Thoracic aorta (tissue), 2 donors: Measurements from ENCODE around the gene KIAA1217. TPM values are rescaled to one million over a fixed set of nuclear protein-coding genes. Genes with fewer than 3 reads are reported as not detected.

Experiments
- ATAC-seq: fragments of 150-250 bp; one replicate; pipeline ENCODE4 v1.8.0; 2017; ENCODE audit warnings: low read depth; ENCODE audit not compliant: insufficient number of reproducible peaks, low FRiP score
- DNase-seq: peaks from one replicate; pipeline ENCODE4 v3.0.0-alpha.2; 2020; ENCODE audit warnings: low spot score
- H3K27ac ChIP-seq, 2 donors: fragments of 200-600 bp; sonication (generic); 1 replicate in 1 of 2; 2 replicates in 1 of 2; pipeline ENCODE4 v1.5.1; 2016; ENCODE audit warnings: mild to moderate bottlenecking in 2 of 2, moderate library complexity in 2 of 2
- H3K27me3 ChIP-seq: fragments of 200-600 bp; sonication (generic); replicated peaks from 2 replicates; pipeline ENCODE4 v1.6.0; 2016; ENCODE audit warnings: mild to moderate bottlenecking; ENCODE audit not compliant: insufficient read depth
- H3K36me3 ChIP-seq: fragments of 200-600 bp; sonication (generic); one replicate; pipeline ENCODE4 v1.5.1; 2016
- H3K4me1 ChIP-seq, 2 donors: fragments of 200-600 bp; sonication (generic); 1 replicate in 1 of 2; 2 replicates in 1 of 2; pipeline versions ENCODE4 v1.5.1 to v1.6.0; 2016; ENCODE audit warnings: low read depth in 2 of 2, mild to moderate bottlenecking in 1 of 2; ENCODE audit not compliant: control insufficient read depth in 1 of 2
- H3K4me3 ChIP-seq: fragments of 200-600 bp; sonication (generic); 2 replicates; pipeline ENCODE4 v1.5.1; 2016; ENCODE audit warnings: mild to moderate bottlenecking
- H3K9me3 ChIP-seq: fragments of 200-600 bp; sonication (generic); 2 replicates; pipeline ENCODE4 v1.5.1; 2016
- total RNA-seq, 2 donors: library from RNA; depleted of rRNA; stranded (reverse); fragments of >200 nt; gene quantifications; one replicate each; pipeline versions ENCODE4 v1.1.0 to v1.2.3, GENCODE V29; 2016
- TF ChIP-seq, protein P1 (sequence below): fragments of 200-600 bp; sonication (generic); IDR thresholded peaks from one replicate; pipeline ENCODE4 v1.5.1; 2019; ENCODE audit warnings: antibody characterized with exemption

KIAA1217 gene
- total RNA-seq, 2 donors from 2014 or later: 15.2 to 15.6 TPM

DNA sequence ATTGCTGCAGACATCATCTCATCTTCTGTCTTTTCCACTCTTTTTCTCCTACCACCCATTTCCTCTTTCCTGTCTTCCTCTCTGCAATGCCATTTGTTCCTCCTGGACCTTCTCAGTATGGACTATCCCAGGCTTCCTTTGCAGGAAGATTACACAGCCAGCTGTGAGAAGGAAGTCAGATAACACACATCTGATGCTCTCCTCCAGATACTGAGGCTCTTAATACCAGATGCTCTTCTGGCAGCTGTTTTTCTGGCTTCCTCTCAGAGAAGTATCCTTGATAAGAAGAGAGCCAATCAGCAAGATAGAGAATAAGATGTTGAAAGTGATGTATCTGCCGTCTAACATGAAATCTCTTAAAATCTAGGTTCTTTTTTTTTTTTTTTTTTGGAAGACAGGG is 14.4 kb downstream of the KIAA1217 start:
- no peaks in the 10 kb centered on the region for H3K4me1 ChIP-seq
- no peaks in the 10 kb centered on the region for H3K9me3 ChIP-seq
- H3K36me3 ChIP-seq: no peaks in the 10 kb centered on the region
- ATAC-seq: no peak
- no peaks in the 10 kb centered on the region for H3K27me3 ChIP-seq
- no peak overlapping the region for H3K27ac ChIP-seq
- H3K4me3 ChIP-seq: no peak overlapping the region
- TF ChIP-seq, protein P1, sequence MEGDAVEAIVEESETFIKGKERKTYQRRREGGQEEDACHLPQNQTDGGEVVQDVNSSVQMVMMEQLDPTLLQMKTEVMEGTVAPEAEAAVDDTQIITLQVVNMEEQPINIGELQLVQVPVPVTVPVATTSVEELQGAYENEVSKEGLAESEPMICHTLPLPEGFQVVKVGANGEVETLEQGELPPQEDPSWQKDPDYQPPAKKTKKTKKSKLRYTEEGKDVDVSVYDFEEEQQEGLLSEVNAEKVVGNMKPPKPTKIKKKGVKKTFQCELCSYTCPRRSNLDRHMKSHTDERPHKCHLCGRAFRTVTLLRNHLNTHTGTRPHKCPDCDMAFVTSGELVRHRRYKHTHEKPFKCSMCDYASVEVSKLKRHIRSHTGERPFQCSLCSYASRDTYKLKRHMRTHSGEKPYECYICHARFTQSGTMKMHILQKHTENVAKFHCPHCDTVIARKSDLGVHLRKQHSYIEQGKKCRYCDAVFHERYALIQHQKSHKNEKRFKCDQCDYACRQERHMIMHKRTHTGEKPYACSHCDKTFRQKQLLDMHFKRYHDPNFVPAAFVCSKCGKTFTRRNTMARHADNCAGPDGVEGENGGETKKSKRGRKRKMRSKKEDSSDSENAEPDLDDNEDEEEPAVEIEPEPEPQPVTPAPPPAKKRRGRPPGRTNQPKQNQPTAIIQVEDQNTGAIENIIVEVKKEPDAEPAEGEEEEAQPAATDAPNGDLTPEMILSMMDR: no peak
- DNase-seq: no peak

DNA sequence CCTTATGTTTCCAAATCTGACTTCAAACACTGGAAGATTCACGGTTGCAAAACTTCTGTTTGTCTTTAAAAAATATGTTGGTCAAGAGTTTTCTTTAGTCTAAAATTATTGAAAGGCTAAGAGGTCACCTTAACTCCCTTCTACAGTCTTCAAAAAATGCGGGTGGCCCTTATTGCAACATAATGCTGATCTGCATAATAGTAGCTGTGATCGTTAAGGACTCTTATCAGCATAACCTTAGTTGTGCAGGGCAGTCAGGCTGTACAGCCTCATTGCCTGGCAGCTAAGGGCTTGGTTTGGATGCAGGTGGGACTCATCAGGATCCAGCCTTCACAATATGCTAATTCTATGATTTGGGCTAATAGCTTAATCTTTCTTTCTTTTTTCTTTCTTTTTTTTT is 15.0 kb downstream of the KIAA1217 start:
- TF ChIP-seq, protein P1: no peak
- DNase-seq: no peak
- Histone ChIP-seq H3K27ac (no peak overlapping the region), H3K9me3 (no peaks in the 10 kb centered on the region), H3K4me1 (no peaks in the 10 kb centered on the region), H3K4me3 (no peak overlapping the region), H3K27me3 (no peaks in the 10 kb centered on the region), H3K36me3 (no peaks in the 10 kb centered on the region)
- no peak for ATAC-seq

DNA sequence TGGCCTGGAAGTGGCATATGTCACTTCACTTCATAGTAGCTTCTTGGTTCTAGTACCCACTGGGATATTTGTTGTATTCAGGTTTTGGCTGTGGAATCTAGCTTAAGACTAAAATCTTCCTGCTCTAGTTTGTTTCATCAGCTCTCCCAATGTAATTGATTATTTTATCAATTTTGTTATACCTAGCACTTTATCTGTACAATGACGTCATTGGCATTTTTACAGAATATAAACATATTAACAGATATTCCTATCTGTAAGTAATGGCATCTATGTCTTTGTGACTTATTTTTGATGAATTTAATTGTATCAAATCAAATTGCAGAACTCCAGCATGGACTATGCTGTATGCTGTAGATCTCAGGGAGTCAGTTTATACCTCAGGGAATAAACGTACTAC is 19.7 kb downstream of the KIAA1217 start:
- TF ChIP-seq, protein P1: no peak

DNA sequence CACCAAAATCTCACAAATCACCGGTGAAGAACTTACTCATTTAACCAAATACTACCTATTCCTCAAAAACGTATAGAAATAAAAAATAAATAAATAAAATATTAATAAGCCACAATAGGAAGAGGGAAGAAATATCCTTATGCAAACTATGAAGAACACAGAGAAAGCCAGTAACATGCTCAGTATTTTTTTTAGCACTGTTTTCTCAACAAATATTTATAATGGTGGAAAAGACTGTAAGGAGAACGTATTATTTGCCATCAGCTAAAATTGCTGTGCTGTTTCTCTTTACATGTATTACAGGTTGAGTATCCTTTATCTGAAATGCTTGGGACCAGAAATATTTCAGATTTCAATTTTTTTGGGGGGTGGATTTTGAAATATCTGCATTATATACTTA is 21.0 kb downstream of the KIAA1217 start:
- H3K27me3 ChIP-seq: no peaks in the 10 kb centered on the region
- DNase-seq: no peak
- no peak for ATAC-seq
- no peak overlapping the region for H3K4me3 ChIP-seq
- no peaks in the 10 kb centered on the region for H3K4me1 ChIP-seq
- no peaks in the 10 kb centered on the region for H3K36me3 ChIP-seq
- no peaks in the 10 kb centered on the region for H3K9me3 ChIP-seq
- no peak overlapping the region for H3K27ac ChIP-seq
- TF ChIP-seq, protein P1: no peak

More for the DNA sequence above, 19.7 kb downstream of the KIAA1217 start:
- Histone ChIP-seq H3K27me3 (no peaks in the 10 kb centered on the region), H3K27ac (no peak overlapping the region), H3K9me3 (no peaks in the 10 kb centered on the region), H3K36me3 (no peaks in the 10 kb centered on the region), H3K4me3 (no peak overlapping the region), H3K4me1 (no peaks in the 10 kb centered on the region)
- DNase-seq (no peak), ATAC-seq (no peak)

DNA sequence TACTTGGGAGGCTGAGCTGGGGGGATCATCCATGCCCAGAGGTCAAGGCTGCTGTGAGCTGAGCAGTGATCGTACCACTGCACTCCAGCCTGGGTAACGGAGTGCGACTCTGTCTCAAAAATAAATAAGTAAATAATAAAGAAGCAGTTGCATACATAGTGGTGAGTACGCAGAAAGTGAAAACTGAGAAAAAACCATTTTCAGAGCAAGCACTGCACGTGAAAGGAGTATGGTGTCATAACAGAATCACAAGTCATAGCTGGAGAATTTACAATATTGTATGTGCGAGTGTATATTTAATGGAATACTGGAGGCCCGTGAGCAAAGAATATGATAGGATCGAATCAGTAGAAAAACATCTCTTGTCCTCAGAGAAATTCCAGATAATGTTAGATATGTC is 22.3 kb downstream of the KIAA1217 start:
- H3K9me3 ChIP-seq: no peaks in the 10 kb centered on the region
- no peaks in the 10 kb centered on the region for H3K36me3 ChIP-seq
- H3K27ac ChIP-seq: no peak overlapping the region
- TF ChIP-seq, protein P1: no peak
- no peaks in the 10 kb centered on the region for H3K4me1 ChIP-seq
- no peaks in the 10 kb centered on the region for H3K27me3 ChIP-seq
- ATAC-seq (no peak), DNase-seq (no peak)
- H3K4me3 ChIP-seq: no peak overlapping the region
